ENCODE measurements around the gene BEST3.
"Not testable (repeated sequence)": the region's sequence is repeated elsewhere in the genome, so short reads cannot be mapped to it uniquely, and the experiment has no call there.

The BEST3 gene

DNA sequence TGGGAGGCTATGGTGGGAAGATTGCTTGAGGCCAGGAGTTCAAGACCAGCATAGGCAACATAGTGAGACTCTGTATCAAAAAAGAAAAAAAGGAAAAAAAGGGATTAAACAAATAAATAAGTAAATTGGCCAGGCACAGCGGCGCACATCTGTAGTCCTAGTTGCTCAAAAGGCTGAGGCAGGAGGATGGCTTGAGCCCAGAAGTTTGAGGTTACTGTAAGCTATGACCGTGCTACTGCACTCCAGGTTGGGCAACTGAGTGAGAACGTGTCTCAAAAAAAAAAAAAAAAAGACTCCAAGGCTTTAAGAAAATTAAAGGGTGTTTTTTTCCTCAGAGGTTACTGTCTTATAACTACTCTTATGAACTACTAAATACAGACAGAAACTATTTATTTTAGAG lies 11.7 kb downstream of the BEST3 start:
- DNase-seq = no peak

DNA sequence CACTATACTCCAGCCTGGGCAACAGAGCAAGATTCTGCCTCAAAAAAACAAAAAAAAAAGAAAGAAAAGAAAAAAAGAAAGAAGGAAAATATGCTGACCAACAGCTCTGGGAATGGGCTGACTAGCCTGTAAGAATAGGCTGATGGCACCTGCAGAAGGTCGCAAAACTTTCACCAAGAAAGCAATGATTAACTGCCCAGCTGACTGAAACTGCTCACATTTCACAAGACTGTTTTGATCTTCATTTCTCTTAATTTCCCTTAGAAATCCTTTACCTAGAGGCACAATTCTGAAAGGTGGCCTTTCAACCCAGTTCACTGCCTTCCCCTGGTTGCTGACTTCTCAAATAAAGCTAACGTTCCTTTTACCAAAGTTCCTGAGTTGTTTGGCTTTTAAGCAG lies 12.4 kb downstream of the BEST3 start:
- DNase-seq = peak; percentile 46

DNA sequence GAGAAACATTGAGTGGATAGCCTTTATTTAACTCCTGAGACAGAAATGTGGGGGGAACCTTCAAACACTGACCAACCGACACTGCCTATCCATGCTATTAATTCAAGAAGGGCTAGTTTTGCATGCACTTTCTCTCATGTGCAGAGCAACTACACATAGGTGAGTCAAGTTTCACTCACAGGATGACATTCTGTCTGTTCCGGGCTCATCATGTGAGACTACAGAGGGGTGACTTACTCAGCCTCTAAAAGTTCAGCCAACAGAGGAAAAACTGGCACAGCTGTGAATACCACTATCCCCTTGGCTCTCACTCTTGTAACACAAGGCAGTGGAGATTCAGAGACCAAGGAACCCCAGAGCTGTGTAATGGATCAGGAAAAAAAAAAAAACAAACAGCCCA lies 13.3 kb downstream of the BEST3 start:
- DNase-seq = no peak

- DNase-seq = no peak
Measured at GRCh38 chr12:69684466-69684865, 14.6 kb downstream of the BEST3 start.

GRCh38 chr12:69682110-69682755 lies 16.9 kb downstream of the BEST3 start:
- no peak for DNase-seq

GRCh38 chr12:69679119-69679518 lies 20.0 kb downstream of the BEST3 start:
- no peak for DNase-seq

DNA sequence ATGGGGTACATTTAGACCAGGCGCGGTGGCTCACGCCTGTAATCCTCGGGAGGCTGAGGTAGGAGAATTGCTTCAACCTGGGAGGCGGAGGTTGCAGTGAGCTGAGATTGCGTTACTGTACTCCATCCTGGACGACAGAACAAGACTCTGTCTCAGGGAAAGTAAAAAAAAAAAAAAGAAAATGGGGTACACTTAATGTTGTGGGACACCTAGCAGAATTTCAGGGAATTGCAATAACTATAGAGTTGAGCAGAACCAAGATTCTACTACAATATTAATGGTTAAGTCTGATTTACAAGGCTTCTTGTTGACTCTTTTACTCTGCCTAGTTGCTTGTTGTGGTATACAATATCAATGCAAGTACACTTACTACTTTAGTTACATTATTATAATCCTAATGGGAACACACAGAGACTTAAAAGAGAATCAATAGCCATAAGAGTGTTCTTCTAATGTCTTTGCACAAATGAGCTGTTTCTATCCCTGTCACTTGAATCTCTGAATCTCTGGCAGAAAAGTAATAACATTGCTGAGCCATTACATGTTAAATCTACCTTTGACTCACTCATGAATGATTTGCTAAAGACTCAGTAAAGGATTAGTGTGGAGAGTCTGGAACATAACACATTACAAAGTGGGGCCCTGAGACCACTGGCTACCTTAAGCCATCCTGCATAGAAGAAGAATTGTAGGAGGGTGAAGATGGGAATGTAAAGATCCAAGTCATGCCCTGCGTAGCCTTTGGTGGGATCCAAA lies 22.7 kb downstream of the BEST3 start:
- DNase-seq = no peak

DNA sequence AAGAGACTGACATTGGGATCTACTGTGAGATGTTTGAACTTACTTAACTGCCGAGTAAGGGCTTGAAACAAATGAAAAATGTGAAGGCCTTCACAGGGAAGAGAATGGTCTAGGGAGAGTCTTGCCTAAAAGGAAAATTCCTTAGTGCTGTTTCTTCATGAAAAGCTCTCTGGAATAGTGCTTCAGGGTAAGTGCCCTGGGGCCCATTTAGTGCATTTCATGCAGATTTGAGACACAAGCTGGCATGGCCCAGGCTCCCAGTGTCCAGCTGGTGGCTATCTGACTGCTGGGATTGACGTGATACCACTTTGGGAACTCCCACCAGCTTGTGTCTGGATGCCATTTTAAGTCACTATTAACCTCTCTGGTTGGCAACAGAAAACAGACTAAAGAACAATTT lies 26.9 kb downstream of the BEST3 start:
- no peak for DNase-seq

- no peak for DNase-seq
Measured at GRCh38 chr12:69671597-69671996, 27.5 kb downstream of the BEST3 start.

- DNase-seq = no peak
Measured at GRCh38 chr12:69666798-69667197, 32.3 kb downstream of the BEST3 start.

GRCh38 chr12:69664930-69665377 lies 34.1 kb downstream of the BEST3 start:
- not testable (repeated sequence) for DNase-seq

DNA sequence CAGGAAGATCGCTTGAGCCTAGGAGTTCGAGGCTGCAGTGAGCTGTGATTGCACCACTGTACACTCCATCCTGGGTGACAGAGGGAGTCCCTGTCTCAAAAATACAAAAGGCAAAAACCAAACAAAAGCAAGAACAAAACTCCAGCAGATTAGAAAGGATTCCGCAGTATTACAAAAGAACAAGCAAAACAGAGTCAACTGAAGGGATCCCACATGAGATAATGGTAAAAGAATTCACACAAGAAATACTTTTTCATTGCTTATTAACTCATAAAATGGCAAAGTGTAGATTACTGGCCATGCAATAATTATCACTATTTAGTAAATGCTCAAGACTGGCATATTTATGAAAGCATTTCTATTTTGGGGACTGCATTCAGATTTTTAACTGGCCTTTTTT lies 35.4 kb downstream of the BEST3 start:
- no peak for DNase-seq

DNA sequence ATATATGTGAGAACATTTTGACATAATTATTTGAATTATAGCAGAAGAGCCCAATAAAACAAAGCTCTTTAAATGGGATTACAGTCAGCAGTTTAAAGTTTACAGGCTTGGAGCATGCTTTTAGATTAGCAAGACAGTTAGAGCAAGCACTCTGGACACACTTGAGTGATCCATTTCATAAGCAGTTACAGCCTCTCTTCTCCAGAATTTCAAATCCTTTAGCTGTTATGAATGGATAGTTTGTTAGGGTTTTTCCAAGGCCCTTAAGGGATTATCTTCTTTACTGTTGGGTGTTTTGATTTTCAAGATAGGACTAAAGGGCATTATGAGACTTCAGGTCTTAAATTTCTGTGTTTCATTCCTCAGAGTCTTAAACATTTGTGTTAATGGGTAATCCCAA lies 36.3 kb downstream of the BEST3 start:
- DNase-seq = no peak

DNA sequence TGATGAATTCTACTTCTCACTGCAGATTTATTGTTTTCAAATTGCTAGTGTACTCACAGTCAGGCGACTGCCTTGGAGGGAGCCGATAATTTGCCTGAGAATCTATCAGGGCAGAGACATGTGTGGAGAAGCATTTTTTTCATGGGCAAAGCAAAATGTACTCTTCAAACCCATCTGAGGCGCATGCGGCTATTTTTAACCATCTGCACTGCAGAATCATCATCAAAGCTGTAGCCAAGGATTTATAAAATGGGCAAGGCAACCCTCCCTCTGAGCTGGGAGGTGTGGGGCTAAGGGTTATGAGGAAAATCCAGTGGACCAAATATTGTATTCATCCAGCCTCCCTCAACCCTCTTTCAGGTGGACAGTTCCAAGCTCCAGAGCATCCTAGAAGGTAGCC lies 37.7 kb downstream of the BEST3 start:
- DNase-seq = no peak

DNA sequence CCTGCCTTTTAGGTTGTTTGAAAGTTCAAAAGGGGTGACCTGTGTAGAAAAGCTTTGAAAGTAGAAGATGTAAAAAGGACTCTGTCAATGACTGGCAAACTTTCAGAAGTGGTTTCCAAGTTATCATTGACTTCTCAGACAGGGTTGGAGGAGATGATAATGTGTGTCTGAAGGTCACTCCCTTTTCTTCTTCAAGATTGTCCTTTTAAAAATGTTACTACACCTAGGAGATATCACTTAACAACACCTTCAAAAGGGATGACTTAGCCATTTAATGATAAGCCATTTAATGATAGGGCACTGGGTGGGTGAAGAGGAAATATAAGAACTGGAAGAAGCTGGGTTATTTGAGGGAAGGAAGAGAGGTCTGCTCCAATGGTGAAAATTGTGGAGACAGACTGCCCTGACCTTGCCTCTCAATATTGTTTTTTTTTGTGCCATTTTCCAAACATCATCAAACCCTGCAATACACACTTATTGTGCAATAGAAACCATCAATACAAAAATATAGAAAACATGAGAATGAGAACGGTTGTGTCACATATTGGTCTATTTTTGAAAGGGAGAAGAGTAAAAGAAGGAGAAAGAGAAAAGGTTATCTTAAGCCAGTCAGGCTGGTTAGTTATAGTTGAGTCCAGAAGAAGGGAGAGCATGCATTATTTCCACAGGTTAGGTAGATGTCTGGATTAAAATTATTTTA lies 38.8 kb downstream of the BEST3 start:
- no peak for DNase-seq

DNA sequence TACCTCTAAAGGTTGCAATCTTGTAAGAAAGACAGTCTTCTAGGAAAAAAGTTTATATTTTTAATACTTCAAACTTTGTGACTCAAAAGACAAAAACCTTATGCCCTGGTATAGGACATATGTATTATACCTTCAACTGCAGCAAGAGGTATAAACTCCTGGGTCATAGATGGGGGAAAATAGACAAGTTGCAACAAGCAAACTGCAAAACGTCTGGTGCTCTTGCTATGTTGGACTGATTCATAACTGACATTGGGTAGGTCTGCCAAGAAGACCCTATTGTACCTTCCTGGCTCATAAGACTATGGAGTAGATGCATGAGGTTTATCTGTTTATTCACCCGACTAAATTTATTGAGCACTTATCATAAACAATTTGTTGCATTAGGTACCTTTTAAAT lies 40.9 kb downstream of the BEST3 start:
- DNase-seq = no peak

- no peak for DNase-seq
Measured at GRCh38 chr12:69657376-69658137, 41.5 kb downstream of the BEST3 start.

DNA sequence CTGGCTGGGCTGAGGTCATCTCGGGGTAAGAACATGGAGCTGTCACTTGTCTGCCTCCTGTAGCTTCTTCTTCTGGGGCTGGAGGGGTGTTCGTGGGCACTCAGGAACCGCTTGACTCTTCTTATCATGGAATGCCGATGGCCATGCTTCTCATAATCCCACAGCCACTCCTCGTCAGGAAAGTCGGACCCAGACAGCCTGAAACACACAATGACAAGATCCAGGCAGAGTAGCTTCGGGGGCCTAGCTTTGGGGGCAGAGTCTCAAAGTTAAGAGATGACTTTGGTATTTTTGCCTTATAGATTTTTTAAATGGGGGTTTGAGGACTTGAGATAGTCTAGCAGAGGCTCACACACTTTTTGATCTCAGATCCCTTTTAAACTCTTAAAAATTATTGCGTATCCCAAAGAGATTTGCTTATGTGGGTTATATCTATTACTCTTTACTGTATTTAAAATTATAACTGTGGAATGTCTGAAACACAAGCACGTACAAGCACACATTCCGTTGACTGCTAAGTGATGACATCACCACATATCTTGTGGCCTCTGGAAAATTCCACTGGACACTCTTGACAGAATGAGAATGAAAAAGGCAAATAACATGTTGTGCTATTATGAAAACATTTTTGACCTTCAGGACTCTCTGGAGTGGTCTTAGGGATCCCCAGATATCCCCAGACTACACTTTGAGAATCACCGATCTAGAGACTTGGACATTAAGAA lies 43.3 kb downstream of the BEST3 start:
- no peak for DNase-seq

DNA sequence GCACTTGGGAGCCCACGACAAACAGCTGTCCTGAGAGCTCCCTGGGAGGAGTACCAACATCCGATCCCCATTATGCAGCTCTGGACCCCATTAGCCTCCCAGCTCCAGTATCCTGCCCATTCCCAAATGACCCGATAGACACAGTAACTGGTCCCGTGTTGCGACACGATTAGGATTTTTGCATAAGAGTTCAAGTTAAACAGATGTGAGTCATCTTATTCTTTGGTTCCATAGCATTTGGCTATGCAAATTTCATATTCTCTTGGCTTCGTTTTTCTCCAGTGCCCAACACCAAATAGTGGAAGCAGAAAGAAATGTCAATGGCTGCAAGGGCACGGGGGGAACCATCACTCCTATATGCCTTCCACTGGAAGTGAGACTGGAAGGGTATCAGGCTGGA lies 45.4 kb downstream of the BEST3 start:
- DNase-seq = no peak

DNA sequence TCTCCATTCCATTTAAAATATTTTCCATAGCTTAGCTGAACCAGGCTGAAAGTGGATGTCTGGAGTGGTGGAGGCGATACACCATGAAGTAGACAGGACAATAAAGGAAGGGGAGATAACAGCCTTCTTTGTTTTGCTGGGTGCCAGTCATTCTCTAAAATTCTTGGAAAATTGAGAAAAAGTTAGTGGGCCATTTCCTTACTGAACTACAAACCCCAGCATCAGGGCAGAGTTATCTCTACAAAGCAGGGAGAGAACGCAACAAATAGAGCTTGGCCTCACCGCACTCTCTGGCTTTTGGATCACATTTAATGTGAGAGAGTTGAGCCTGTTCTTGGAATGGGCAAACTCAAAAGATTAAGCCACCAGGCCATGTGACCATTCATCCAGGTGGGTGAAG lies 47.2 kb downstream of the BEST3 start:
- no peak for DNase-seq

DNA sequence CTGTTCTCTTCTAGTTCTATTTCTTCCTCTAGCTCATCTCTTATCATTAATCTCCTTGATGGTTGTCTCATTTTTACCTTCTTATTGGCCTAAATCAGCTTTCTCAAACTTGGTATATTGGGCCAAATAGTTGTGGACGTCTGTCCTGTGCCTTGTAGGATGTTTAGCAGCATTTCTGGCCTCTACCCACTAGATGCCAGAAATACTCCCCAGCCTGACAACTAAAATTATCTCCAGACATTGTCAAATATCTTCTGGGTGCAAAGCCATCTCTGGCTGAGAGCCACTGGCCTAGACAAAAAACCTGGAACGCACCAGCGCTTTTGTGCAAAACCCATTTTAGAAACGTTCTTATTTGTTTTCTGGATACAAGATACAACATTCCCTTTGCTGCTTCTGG lies 49.6 kb downstream of the BEST3 start:
- no peak for DNase-seq

DNA sequence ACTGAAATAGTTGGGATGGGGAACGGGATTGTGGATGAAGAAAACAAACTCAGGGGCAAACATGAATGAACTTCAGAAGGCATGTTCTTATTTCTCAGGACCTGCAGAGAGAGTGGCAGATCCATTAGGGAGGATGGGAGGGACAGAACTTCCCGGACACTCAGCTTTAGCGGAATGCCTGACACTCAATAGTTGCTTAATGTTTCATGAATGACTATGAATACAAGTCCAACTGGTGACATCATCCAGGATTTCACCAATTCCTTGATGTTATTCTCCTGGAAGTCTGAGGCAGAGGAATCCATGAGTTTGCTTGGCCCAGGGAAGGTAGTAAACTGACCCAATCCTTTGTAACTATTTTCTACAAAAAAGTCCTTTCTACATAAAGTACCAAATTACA lies 50.6 kb downstream of the BEST3 start:
- no peak for DNase-seq

GRCh38 chr12:69647178-69647577 lies 51.9 kb downstream of the BEST3 start:
- no peak for DNase-seq

Data from RPMI8226 (cell line).